ENCODE results near the gene NDUFB7. TPM values are rescaled to one million over a fixed set of nuclear protein-coding genes. Genes with fewer than 3 reads are reported as not detected.
A peak's percentile ranks its signal among the peaks of the same experiment; 100 is the strongest.

The NDUFB7 gene
- total RNA-seq, 2 experiments from 2014 or later, result 141 to 282 TPM

GRCh38 chr19:14517840-14518505, 53.9 kb downstream of the NDUFB7 start, which contains the start of gene DNAJB1:
Gene DNAJB1 (minus strand): TSS chr19:14518397. CDS start chr19:14518349, 48 bp downstream.
- Histone ChIP-seq H3K9me2 (ENCODE audit: insufficient read depth, low read length) (no peaks in the 10 kb centered on the region), H3K4me1 (ENCODE audit: insufficient read depth, low read length, poor library complexity, severe bottlenecking) (peaks cover 56% of the 10 kb centered on the region), H2AFZ (ENCODE audit: low read length) (peak within 1 kb of the TSS; percentile 72; the same call in 1 of the 2 replicates), H4K20me1 (ENCODE audit: insufficient read depth, low read length) (peaks cover 17% of the 10 kb centered on the region), H3K36me3 (ENCODE audit: insufficient read depth, low read length) (peaks cover 45% of the 10 kb centered on the region), H3K9me3 (ENCODE audit: low read length) (no peaks in the 10 kb centered on the region), H3K79me2 (ENCODE audit: insufficient read depth, low read depth, low read length) (peaks cover 35% of the 10 kb centered on the region), H3K4me3 (ENCODE audit: low read depth, low read length, poor library complexity, severe bottlenecking) (peak within 1 kb of the TSS; percentile 93), H3K27ac (ENCODE audit: low read depth, low read length, poor library complexity, severe bottlenecking) (peak within 1 kb of the TSS; percentile 76), H3K4me2 (ENCODE audit: low read length) (peak within 1 kb of the TSS; percentile 99)
- no TSS peak for BruUV-seq (replicated peaks)
- no peak for TF ChIP-seq CTCF (conservative IDR thresholded peaks at IDR 0.05; ENCODE audit: low read length)
- peak; percentile 77 for DNase-seq (ENCODE audit: low spot score)
- CTCF ChIA-PET (ENCODE audit: unreplicated experiment), result interaction anchor here (0.7 to 0.8 kb wide), 2 partner anchors 46 to 152 kb away, joined by 3 read pairs; no protein-coding TSS in a partner anchor
- POLR2A ChIA-PET, result interaction anchor here (0.5 to 1.6 kb wide), 6 partner anchors 10 to 30 kb away, joined by 3 to 6 read pairs (median 3); no protein-coding TSS in a partner anchor
- intact Hi-C loops (cut with micrococcal nuclease; ENCODE audit: unreplicated experiment), result loop anchor here (1.0 to 5.0 kb wide), 2 partner anchors 11 to 39 kb away; partner anchors contain the start of gene TECR

GRCh38 chr19:14517446-14517839, 54.4 kb downstream of the NDUFB7 start:
- no peak for TF ChIP-seq EZH2phosphoT487 (IDR thresholded peaks at IDR 0.05; ENCODE audit: borderline replicate concordance, low read depth, low read length)
- no peak for TF ChIP-seq CTCF (conservative IDR thresholded peaks at IDR 0.05; ENCODE audit: low read length)
- Histone ChIP-seq H3K4me3 (ENCODE audit: low read depth, low read length, poor library complexity, severe bottlenecking) (peak overlapping the region; percentile 93), H3K36me3 (ENCODE audit: insufficient read depth, low read length) (peaks cover 50% of the 10 kb centered on the region), H3K27ac (ENCODE audit: low read depth, low read length, poor library complexity, severe bottlenecking) (peak overlapping the region; percentile 69), H4K20me1 (ENCODE audit: insufficient read depth, low read length) (peaks cover 17% of the 10 kb centered on the region), H3K79me2 (ENCODE audit: insufficient read depth, low read depth, low read length) (peaks cover 35% of the 10 kb centered on the region), H2AFZ (ENCODE audit: low read length) (no peak overlapping the region), H3K4me1 (ENCODE audit: insufficient read depth, low read length, poor library complexity, severe bottlenecking) (peaks cover 50% of the 10 kb centered on the region), H3K9me3 (ENCODE audit: low read length) (no peaks in the 10 kb centered on the region), H3K9me2 (ENCODE audit: insufficient read depth, low read length) (no peaks in the 10 kb centered on the region), H3K4me2 (ENCODE audit: low read length) (peak overlapping the region; percentile 99)
- ChIA-PET POLR2A (interaction anchor here (1.3 to 1.6 kb wide), 3 partner anchors 10 to 22 kb away, joined by 3 to 5 read pairs (median 3); no protein-coding TSS in a partner anchor), CTCF (ENCODE audit: unreplicated experiment) (interaction anchor here (0.8 kb wide), 1 partner anchor 46 kb away, joined by 3 read pairs; no protein-coding TSS in a partner anchor)
- BruUV-seq (replicated peaks), result no TSS peak
- no peak for DNase-seq (ENCODE audit: low spot score)
- intact Hi-C loops (cut with micrococcal nuclease; ENCODE audit: unreplicated experiment), result loop anchor here (5.0 kb wide), 1 partner anchor 40 kb away; no protein-coding TSS in a partner anchor
